GM23248 (cell line): ENCODE results near the gene B9D2. TPM values are rescaled to one million over a fixed set of nuclear protein-coding genes. Genes with fewer than 3 reads are reported as not detected.

Experiments used
- DNase-seq: peaks from one replicate; pipeline ENCODE4 v3.0.0-alpha.2; 2015
- H2AFZ ChIP-seq: fragments of 200-600 bp; sonication (generic); 2 replicates; pipeline ENCODE4 v1.6.1; 2016; ENCODE audit warnings: antibody characterized with exemption
- H3F3A ChIP-seq: fragments of 200-600 bp; sonication (generic); 2 replicates; pipeline ENCODE4 v1.6.1; 2016; ENCODE audit warnings: mild to moderate bottlenecking, antibody characterized with exemption, mixed run types; ENCODE audit not compliant: insufficient read depth
- H3K27ac ChIP-seq: fragments of 200-600 bp; sonication (generic); 2 replicates; pipeline ENCODE4 v1.5.1; 2016; ENCODE audit warnings: mild to moderate bottlenecking
- H3K27me3 ChIP-seq: fragments of 200-600 bp; sonication (generic); replicated peaks from 2 replicates; pipeline ENCODE4 v1.6.1; 2016; ENCODE audit warnings: mild to moderate bottlenecking; ENCODE audit not compliant: insufficient read depth
- H3K36me3 ChIP-seq: fragments of 200-600 bp; sonication (generic); 2 replicates; pipeline ENCODE4 v1.6.1; 2016; ENCODE audit warnings: low read depth, mild to moderate bottlenecking
- H3K4me1 ChIP-seq: fragments of 200-600 bp; sonication (generic); 2 replicates; pipeline ENCODE4 v1.6.1; 2016; ENCODE audit warnings: mild to moderate bottlenecking; ENCODE audit not compliant: insufficient read depth
- H3K4me2 ChIP-seq: fragments of 200-600 bp; sonication (generic); one replicate; pipeline ENCODE4 v1.6.1; 2016; ENCODE audit warnings: mild to moderate bottlenecking; ENCODE audit not compliant: unreplicated experiment
- H3K4me3 ChIP-seq: fragments of 200-600 bp; sonication (generic); 2 replicates; pipeline ENCODE4 v1.5.1; 2016; ENCODE audit warnings: mild to moderate bottlenecking
- H3K79me2 ChIP-seq: fragments of 200-600 bp; sonication (generic); 2 replicates; pipeline ENCODE4 v1.6.1; 2016; ENCODE audit warnings: mild to moderate bottlenecking; ENCODE audit not compliant: insufficient read depth
- H3K9ac ChIP-seq: fragments of 200-600 bp; sonication (generic); 2 replicates; pipeline ENCODE4 v1.6.1; 2016; ENCODE audit warnings: mild to moderate bottlenecking
- H3K9me2 ChIP-seq: fragments of 200-600 bp; sonication (generic); 2 replicates; pipeline ENCODE4 v1.6.1; 2016; ENCODE audit warnings: mixed run types, mild to moderate bottlenecking, moderate library complexity; ENCODE audit not compliant: insufficient read depth
- H3K9me3 ChIP-seq: fragments of 200-600 bp; sonication (generic); one replicate; pipeline ENCODE4 v1.6.1; 2017; ENCODE audit warnings: low read depth
- H4K20me1 ChIP-seq: fragments of 200-600 bp; sonication (generic); 2 replicates; pipeline ENCODE4 v1.6.0; 2016; ENCODE audit not compliant: insufficient read depth
- EZH2 ChIP-seq: fragments of 200-600 bp; sonication (generic); IDR thresholded peaks from 2 replicates; pipeline ENCODE4 v1.6.1; 2018; ENCODE audit warnings: antibody characterized with exemption, mild to moderate bottlenecking; ENCODE audit not compliant: insufficient read depth, poor library complexity, severe bottlenecking
- EZH2phosphoT487 ChIP-seq: fragments of 200-600 bp; sonication (generic); IDR thresholded peaks from 2 replicates; pipeline ENCODE4 v1.6.1; 2018; ENCODE audit warnings: antibody characterized with exemption, moderate library complexity, mild to moderate bottlenecking, low read depth; ENCODE audit not compliant: insufficient read depth
- WGBS, 2 experiments: methylation state at CpG; one replicate each; pipeline ENCODE4 v1.1.6; 2015 to 2017; ENCODE audit warnings: low lambda C conversion rate in 2 of 2, low coverage in 1 of 2; ENCODE audit errors: missing lambda C conversion rate in 2 of 2; 5-methylcytosine and 5-hydroxymethylcytosine counted together
- in situ Hi-C: fragments of 300-500 bp; cut with MboI; formaldehyde crosslinking; loops from 2 replicates; pipeline ENCODE4 v1.15.0; 2020
- polyA plus RNA-seq: library from polyadenylated mRNA; unstranded; fragments of >200 nt; fragmentation: Nextera tagmentation; extraction: Ambion mirVana; gene quantifications from 2 replicates; pipeline ENCODE4 v1.2.1, GENCODE V29; 2016
- total RNA-seq: library from RNA; depleted of rRNA; stranded (reverse); fragments of >200 nt; shearing (Covaris generic); gene quantifications from 2 replicates; pipeline ENCODE4 v1.2.3, GENCODE V29; 2014

B9D2 gene
- total and polyA plus RNA-seq, 2 experiments from 2014 or later, result 9.6 to 13.2 TPM

GRCh38 chr19:41323430-41324125 is 40.4 kb downstream of the B9D2 start:
- H3K79me2 ChIP-seq, result peaks cover 13% of the 10 kb centered on the region
- peak overlapping the region; percentile 100 for H3K27ac ChIP-seq

DNA sequence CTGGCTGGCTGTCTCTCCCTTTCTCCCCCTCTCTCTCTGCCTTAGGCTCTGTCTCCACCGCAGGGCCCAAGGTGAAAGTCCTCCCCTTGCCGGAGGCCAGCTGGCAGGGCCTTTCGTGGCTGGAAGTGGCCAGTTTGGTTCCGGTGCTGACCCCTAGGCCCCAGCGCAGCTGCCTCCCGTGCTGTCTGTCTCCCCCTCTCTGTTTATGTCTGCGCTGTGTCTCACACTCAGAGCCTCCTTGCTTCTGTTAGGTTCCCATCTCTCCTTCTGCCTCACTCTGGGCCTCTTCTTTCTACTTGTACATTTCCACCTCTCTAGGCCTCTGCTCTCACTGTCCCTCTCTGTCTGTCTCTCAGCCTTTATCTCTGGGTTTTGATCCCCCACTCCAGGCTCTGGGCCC is 40.9 kb downstream of the B9D2 start:
- WGBS, 2 experiments, result 25 to 34% methylated on average over 7 of the region's 7 CpGs
- Histone ChIP-seq H3K27me3 (no peaks in the 10 kb centered on the region), H3K36me3 (0 out of 2 replicates have a peak, but pooled peaks cover 3% of the 10 kb centered on the region), H3F3A (peaks cover 58% of the 10 kb centered on the region), H3K4me2 (peak overlapping the region; percentile 88), H3K27ac (peak overlapping the region; percentile 100), H3K79me2 (peaks cover 14% of the 10 kb centered on the region), H3K4me3 (peak overlapping the region; percentile 40), H2AFZ (no peak overlapping the region), H4K20me1 (no peaks in the 10 kb centered on the region), H3K4me1 (peaks cover 54% of the 10 kb centered on the region), H3K9me3 (no peaks in the 10 kb centered on the region), H3K9ac (peak overlapping the region; percentile 92), H3K9me2 (no peaks in the 10 kb centered on the region)
- DNase-seq, result peak; percentile 58
- TF ChIP-seq EZH2phosphoT487 (no peak), EZH2 (no peak)
- in situ Hi-C loops, result no loop called here

More at GRCh38 chr19:41323430-41324125, 40.4 kb downstream of the B9D2 start:
- TF ChIP-seq EZH2phosphoT487 (no peak), EZH2 (no peak)
- WGBS, 2 experiments, result 8 to 16% methylated on average over 5 to 15 of the region's 16 CpGs
- peak overlapping the region; percentile 40 for H3K4me3 ChIP-seq
- peak; percentile 96 for DNase-seq
- H3K9ac ChIP-seq, result peak overlapping the region; percentile 92
- peaks cover 58% of the 10 kb centered on the region for H3F3A ChIP-seq
- no peaks in the 10 kb centered on the region for H3K27me3 ChIP-seq
- no peaks in the 10 kb centered on the region for H3K9me2 ChIP-seq
- H3K4me1 ChIP-seq, result peaks cover 54% of the 10 kb centered on the region
- in situ Hi-C loops, result no loop called here
- no peak overlapping the region for H2AFZ ChIP-seq
- peak overlapping the region; percentile 88 for H3K4me2 ChIP-seq
- no peaks in the 10 kb centered on the region for H4K20me1 ChIP-seq
- 0 out of 2 replicates have a peak, but pooled peaks cover 3% of the 10 kb centered on the region for H3K36me3 ChIP-seq
- no peaks in the 10 kb centered on the region for H3K9me3 ChIP-seq

DNA sequence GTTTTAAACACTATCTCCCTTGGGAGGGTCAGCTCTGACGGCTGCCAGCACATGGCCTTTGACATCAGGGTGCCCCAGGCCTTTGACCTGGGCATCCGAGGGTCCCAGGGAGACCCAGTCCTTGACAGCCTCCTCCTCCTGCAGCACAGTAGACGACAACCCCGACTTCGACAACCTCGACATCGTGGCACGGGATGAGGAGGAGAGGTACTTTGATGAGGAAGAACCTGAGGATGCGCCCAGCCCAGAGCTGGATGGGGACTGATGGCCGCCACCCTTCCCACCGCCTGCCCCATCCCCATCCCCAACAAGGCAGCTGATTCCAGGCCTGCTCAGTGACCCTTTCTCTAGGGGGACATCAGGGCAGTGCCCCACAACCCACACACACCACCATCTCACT is 41.5 kb downstream of the B9D2 start:
- Histone ChIP-seq H3K9me2 (no peaks in the 10 kb centered on the region), H3K4me3 (no peak overlapping the region), H2AFZ (no peak overlapping the region), H3K9ac (peak overlapping the region; percentile 92), H3K36me3 (peaks cover 4% of the 10 kb centered on the region; the same call in 1 of the 2 replicates), H3K9me3 (no peaks in the 10 kb centered on the region), H3K4me2 (peak overlapping the region; percentile 88), H4K20me1 (no peaks in the 10 kb centered on the region), H3K79me2 (peaks cover 19% of the 10 kb centered on the region), H3K27ac (peak overlapping the region; percentile 100), H3F3A (peaks cover 58% of the 10 kb centered on the region), H3K27me3 (no peaks in the 10 kb centered on the region), H3K4me1 (peaks cover 54% of the 10 kb centered on the region)
- no peak for DNase-seq
- in situ Hi-C loops, result no loop called here
- WGBS, 2 experiments, result 92 to 93% methylated on average over 11 of the region's 11 CpGs
- no peak for TF ChIP-seq EZH2
- no peak for TF ChIP-seq EZH2phosphoT487

DNA sequence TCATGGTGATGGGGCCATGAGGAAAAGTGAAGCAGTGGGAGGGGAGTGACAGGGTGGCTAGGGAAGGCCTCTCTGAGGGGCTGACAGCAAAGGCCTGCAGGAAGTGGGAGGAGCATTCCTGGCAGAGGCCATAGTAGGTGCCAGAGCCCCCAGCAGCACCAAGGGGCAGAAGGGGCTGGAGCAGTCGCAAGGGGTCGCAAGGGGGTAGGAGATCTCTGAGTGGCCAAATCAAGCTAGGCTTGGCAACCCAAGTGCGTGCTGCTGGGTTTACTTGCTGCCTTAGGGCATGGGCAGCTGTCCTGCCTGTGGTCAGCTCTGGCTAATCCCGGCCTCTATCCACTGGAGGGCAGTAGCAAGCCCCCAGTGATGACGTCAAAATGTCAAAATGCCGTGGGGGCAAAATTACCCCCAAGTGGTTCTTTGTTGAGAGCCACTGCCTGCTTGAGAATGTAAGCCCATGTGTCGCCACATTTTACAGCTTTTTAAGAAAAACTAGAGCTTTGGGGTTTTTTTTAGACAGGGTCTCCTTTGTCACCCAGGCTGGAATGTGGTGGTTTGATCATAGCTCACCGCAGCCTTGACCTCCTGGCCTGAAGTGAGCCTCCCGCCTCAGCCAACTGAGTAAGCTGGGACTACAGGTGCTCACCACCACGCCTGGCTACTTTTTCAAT is 42.2 kb downstream of the B9D2 start:
- Histone ChIP-seq H3K9me3 (no peaks in the 10 kb centered on the region), H3F3A (peaks cover 51% of the 10 kb centered on the region), H3K9ac (peak overlapping the region; percentile 92), H2AFZ (no peak overlapping the region), H3K36me3 (peaks cover 11% of the 10 kb centered on the region), H3K4me1 (peaks cover 50% of the 10 kb centered on the region), H3K27me3 (no peaks in the 10 kb centered on the region), H3K4me3 (no peak overlapping the region), H3K9me2 (no peaks in the 10 kb centered on the region), H3K79me2 (peaks cover 18% of the 10 kb centered on the region), H4K20me1 (no peaks in the 10 kb centered on the region), H3K4me2 (peak overlapping the region; percentile 88), H3K27ac (peak overlapping the region; percentile 100)
- in situ Hi-C loops, result no loop called here
- TF ChIP-seq EZH2 (no peak), EZH2phosphoT487 (no peak)
- peak; percentile 81 for DNase-seq
- WGBS, 2 experiments, result 56 to 58% methylated on average over 10 of the region's 10 CpGs
